ENCODE results near the gene OVAAL. TPM values are rescaled to one million over a fixed set of nuclear protein-coding genes. Genes with fewer than 3 reads are reported as not detected.

OVAAL gene
- total RNA-seq, 2 donors from 2014 or later, result not detected

DNA sequence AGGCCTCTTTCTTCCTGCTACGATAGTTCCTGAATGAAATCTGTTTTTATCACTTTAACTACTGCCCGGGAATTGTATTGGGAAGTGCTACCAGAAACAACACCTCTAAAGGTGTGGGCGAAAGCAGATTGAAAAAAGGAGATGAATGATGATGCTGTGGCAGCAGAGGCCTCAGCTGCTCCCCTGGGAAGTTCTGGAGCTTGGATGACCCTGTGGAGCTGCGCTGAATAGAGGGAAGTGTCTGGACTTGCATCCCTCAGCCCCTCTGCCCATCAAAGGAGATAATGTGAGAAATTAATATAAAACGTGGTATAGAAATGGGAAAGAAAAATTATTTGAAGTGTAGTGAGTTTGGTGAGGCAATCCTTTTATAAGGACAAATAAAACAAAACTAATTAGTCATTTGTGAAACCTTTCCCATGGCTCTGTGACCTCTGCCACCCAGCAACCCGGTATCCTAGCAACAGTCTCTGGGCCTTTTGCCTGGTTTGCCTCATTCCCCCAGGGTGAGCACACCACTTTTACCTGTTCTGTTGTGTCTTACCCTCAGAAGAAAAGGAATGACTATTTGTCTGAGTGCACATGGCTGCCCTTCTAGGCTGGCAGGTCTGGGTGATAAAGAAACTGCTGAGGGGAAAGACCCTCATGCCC, 21.3 kb downstream of the OVAAL start:
- no peaks in the 10 kb centered on the region for H3K36me3 ChIP-seq (replicated peaks in 1 of 2; ENCODE audit: insufficient read depth in 1 of 2, low read depth in 2 of 2)
- no peaks in the 10 kb centered on the region for H3K9me3 ChIP-seq
- TF ChIP-seq POLR2A (IDR thresholded peaks at IDR 0.05), result no peak
- TF ChIP-seq, protein P1, sequence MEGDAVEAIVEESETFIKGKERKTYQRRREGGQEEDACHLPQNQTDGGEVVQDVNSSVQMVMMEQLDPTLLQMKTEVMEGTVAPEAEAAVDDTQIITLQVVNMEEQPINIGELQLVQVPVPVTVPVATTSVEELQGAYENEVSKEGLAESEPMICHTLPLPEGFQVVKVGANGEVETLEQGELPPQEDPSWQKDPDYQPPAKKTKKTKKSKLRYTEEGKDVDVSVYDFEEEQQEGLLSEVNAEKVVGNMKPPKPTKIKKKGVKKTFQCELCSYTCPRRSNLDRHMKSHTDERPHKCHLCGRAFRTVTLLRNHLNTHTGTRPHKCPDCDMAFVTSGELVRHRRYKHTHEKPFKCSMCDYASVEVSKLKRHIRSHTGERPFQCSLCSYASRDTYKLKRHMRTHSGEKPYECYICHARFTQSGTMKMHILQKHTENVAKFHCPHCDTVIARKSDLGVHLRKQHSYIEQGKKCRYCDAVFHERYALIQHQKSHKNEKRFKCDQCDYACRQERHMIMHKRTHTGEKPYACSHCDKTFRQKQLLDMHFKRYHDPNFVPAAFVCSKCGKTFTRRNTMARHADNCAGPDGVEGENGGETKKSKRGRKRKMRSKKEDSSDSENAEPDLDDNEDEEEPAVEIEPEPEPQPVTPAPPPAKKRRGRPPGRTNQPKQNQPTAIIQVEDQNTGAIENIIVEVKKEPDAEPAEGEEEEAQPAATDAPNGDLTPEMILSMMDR (IDR thresholded peaks at IDR 0.05), result no peak
- no peaks in the 10 kb centered on the region for H3K27me3 ChIP-seq
- peak overlapping the region; percentile 44 to 85 (median 74) for H3K27ac ChIP-seq
- H3K4me3 ChIP-seq, result no peak overlapping the region
- intact Hi-C loops (cut with DNase I), result no loop called here
- 49 to 54% methylated on average over 6 of the region's 6 CpGs for WGBS, 2 donors
- ATAC-seq, result peak; percentile 98
- peak; percentile 86 to 92 (median 90) for DNase-seq
- peaks cover 55% of the 10 kb centered on the region for H3K4me1 ChIP-seq

DNA sequence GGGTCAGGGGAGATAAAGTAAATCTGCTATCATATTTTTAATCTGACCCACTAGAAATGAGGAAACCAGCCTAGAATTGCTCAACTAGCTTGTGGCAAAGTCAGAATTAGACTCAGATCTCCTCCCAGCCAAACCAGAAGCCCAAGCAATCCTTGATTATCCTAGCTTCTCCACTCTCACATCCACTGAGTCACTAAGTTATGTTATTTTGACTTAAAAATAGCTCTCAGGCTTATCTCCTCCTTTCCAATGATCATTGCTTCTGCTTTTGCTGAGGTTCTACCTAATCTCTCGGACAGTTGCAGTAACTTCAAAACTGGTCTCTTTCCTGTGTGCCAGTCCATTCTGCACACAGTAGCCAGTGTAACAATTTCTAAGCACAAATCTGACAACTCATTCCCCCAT, 22.9 kb downstream of the OVAAL start:
- DNase-seq (no peak), ATAC-seq (no peak)
- 84 to 86% methylated on average over 1 of the region's 1 CpG for WGBS, 2 donors
- peak overlapping the region in 1 of 4 donors; percentile 1 for H3K27ac ChIP-seq
- H3K4me3 ChIP-seq, result no peak overlapping the region
- intact Hi-C loops (cut with DNase I), result no loop called here
- TF ChIP-seq, protein P1 (IDR thresholded peaks at IDR 0.05), result no peak
- TF ChIP-seq POLR2A (IDR thresholded peaks at IDR 0.05), result no peak
- H3K9me3 ChIP-seq, result no peaks in the 10 kb centered on the region
- no peaks in the 10 kb centered on the region for H3K27me3 ChIP-seq
- peaks cover 59% of the 10 kb centered on the region for H3K4me1 ChIP-seq
- H3K36me3 ChIP-seq (replicated peaks in 1 of 2; ENCODE audit: insufficient read depth in 1 of 2, low read depth in 2 of 2), result no peaks in the 10 kb centered on the region

DNA sequence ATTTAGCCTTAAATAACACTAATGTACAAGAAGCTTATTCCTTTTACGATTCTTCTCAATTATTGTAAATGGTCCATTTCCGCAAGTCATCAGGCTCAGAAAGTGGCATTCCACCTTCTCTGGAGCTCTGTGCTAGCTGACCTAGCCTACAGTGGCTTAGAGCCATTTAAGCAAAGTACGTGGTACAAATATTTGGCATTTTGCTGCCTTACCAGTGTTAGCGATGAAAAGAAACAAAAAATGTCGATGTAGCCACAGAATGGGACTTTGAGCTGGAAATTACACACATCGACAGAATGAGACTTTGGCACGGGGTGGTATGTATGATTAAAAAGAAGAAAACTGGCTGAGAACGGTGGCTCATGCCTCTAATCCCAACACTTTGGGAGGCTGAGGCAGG, 26.1 kb downstream of the OVAAL start:
- intact Hi-C loops (cut with DNase I), result no loop called here
- ATAC-seq, result no peak
- peak overlapping the region in 3 of 4 donors; percentile 35 to 83 (median 74) for H3K27ac ChIP-seq

DNA sequence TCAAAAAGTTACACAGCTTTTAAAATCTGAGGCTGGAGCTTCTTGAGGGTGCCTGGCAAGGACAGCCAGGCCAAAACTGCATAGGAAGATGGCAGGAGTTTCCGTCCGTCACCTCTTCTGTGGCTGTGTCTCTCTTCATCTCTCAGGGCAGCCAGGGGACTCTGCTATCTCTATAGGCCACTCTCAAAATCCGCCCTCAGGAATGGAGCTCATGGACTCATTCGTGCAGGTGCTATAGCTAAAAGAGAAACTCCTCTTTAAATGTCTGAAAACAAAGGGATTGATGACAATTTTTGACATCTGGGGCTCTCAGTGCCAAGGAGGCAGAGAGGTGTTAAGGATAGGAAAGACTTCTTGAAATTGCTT, 27.2 kb downstream of the OVAAL start:
- no peaks in the 10 kb centered on the region for H3K36me3 ChIP-seq (replicated peaks in 1 of 2; ENCODE audit: insufficient read depth in 1 of 2, low read depth in 2 of 2)
- H3K27me3 ChIP-seq, result no peaks in the 10 kb centered on the region
- peak overlapping the region; percentile 32 to 83 (median 54) for H3K27ac ChIP-seq
- ATAC-seq, result no peak
- no peaks in the 10 kb centered on the region for H3K9me3 ChIP-seq
- DNase-seq, result no peak
- TF ChIP-seq, protein P1 (IDR thresholded peaks at IDR 0.05), result no peak
- no peak for TF ChIP-seq POLR2A (IDR thresholded peaks at IDR 0.05)
- H3K4me1 ChIP-seq, result peaks cover 42% of the 10 kb centered on the region
- WGBS, 2 donors, result 79 to 81% methylated on average over 4 of the region's 4 CpGs
- intact Hi-C loops (cut with DNase I), result no loop called here
- H3K4me3 ChIP-seq, result no peak overlapping the region

More for the DNA sequence above, 26.1 kb downstream of the OVAAL start:
- Histone ChIP-seq H3K36me3 (replicated peaks in 1 of 2; ENCODE audit: insufficient read depth in 1 of 2, low read depth in 2 of 2) (no peaks in the 10 kb centered on the region), H3K27me3 (no peaks in the 10 kb centered on the region), H3K4me3 (no peak overlapping the region), H3K9me3 (no peaks in the 10 kb centered on the region), H3K4me1 (peaks cover 53% of the 10 kb centered on the region)
- WGBS, 2 donors, result 92% methylated on average over 8 of the region's 8 CpGs
- no peak for DNase-seq
- TF ChIP-seq, protein P1 (IDR thresholded peaks at IDR 0.05), result no peak
- no peak for TF ChIP-seq POLR2A (IDR thresholded peaks at IDR 0.05)

DNA sequence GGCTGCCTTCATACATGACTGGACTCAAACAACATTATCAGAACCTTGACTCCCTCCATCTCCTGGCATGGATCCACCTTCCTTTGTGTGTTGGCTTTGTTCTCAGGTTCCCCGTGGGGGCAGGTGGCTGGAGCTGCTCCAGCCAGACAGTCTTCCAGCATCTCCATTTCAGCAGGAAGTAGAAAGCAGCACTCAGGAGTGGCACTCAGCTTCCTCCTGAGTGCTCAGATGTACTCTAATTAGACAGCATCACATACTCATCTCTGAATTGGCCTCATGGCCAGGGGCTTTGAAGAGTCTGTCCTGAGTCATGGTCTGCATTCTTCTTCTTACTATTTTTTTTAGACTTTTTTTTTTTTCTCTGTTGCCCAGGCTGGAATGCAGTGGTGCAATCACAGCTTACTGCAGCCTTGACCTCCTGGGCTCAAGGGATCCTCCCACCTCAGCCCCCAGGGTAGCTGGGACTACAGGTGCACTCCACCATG, 27.9 kb downstream of the OVAAL start:
- no peak overlapping the region for H3K4me3 ChIP-seq
- DNase-seq (peak; percentile 83 to 91 (median 90)), ATAC-seq (peak; percentile 88)
- TF ChIP-seq, protein P1 (IDR thresholded peaks at IDR 0.05), result no peak
- TF ChIP-seq POLR2A (IDR thresholded peaks at IDR 0.05), result no peak
- intact Hi-C loops (cut with DNase I), result no loop called here
- H3K36me3 ChIP-seq (replicated peaks in 1 of 2; ENCODE audit: insufficient read depth in 1 of 2, low read depth in 2 of 2), result no peaks in the 10 kb centered on the region
- H3K27me3 ChIP-seq, result no peaks in the 10 kb centered on the region
- peaks cover 38% of the 10 kb centered on the region for H3K4me1 ChIP-seq
- no peaks in the 10 kb centered on the region for H3K9me3 ChIP-seq
- peak overlapping the region in 3 of 4 donors; percentile 35 to 83 (median 74) for H3K27ac ChIP-seq
- 5 to 8% methylated on average over 1 of the region's 1 CpG for WGBS, 2 donors

Measured in body of pancreas (tissue), 4 donors.